Thoracic aorta (tissue), 2 donors: ENCODE data around the gene UVRAG. TPM values are rescaled to one million over a fixed set of nuclear protein-coding genes. Genes with fewer than 3 reads are reported as not detected.

Experiments
- ATAC-seq: fragments of 150-250 bp; one replicate; pipeline ENCODE4 v1.8.0; 2017; ENCODE audit warnings: low read depth; ENCODE audit not compliant: insufficient number of reproducible peaks, low FRiP score
- DNase-seq: peaks from one replicate; pipeline ENCODE4 v3.0.0-alpha.2; 2020; ENCODE audit warnings: low spot score
- H3K27ac ChIP-seq, 2 donors: fragments of 200-600 bp; sonication (generic); 1 replicate in 1 of 2; 2 replicates in 1 of 2; pipeline ENCODE4 v1.5.1; 2016; ENCODE audit warnings: mild to moderate bottlenecking in 2 of 2, moderate library complexity in 2 of 2
- H3K27me3 ChIP-seq: fragments of 200-600 bp; sonication (generic); replicated peaks from 2 replicates; pipeline ENCODE4 v1.6.0; 2016; ENCODE audit warnings: mild to moderate bottlenecking; ENCODE audit not compliant: insufficient read depth
- H3K36me3 ChIP-seq: fragments of 200-600 bp; sonication (generic); one replicate; pipeline ENCODE4 v1.5.1; 2016
- H3K4me1 ChIP-seq, 2 donors: fragments of 200-600 bp; sonication (generic); 1 replicate in 1 of 2; 2 replicates in 1 of 2; pipeline versions ENCODE4 v1.5.1 to v1.6.0; 2016; ENCODE audit warnings: low read depth in 2 of 2, mild to moderate bottlenecking in 1 of 2; ENCODE audit not compliant: control insufficient read depth in 1 of 2
- H3K4me3 ChIP-seq: fragments of 200-600 bp; sonication (generic); 2 replicates; pipeline ENCODE4 v1.5.1; 2016; ENCODE audit warnings: mild to moderate bottlenecking
- H3K9me3 ChIP-seq: fragments of 200-600 bp; sonication (generic); 2 replicates; pipeline ENCODE4 v1.5.1; 2016
- CTCF ChIP-seq: fragments of 200-600 bp; sonication (generic); IDR thresholded peaks from one replicate; pipeline ENCODE4 v1.5.1; 2019; ENCODE audit warnings: antibody characterized with exemption
- total RNA-seq, 2 donors: library from RNA; depleted of rRNA; stranded (reverse); fragments of >200 nt; gene quantifications; one replicate each; pipeline versions ENCODE4 v1.1.0 to v1.2.3, GENCODE V29; 2016

The UVRAG gene
- total RNA-seq, 2 donors from 2014 or later = 20.4 to 27.7 TPM

- TF ChIP-seq CTCF = no peak
- no peak for DNase-seq
- no peaks in the 10 kb centered on the region for H3K36me3 ChIP-seq
- H3K4me1 ChIP-seq = peaks cover 5 to 19% of the 10 kb centered on the region in 2 donors
- no peaks in the 10 kb centered on the region for H3K27me3 ChIP-seq
- H3K27ac ChIP-seq = no peak overlapping the region
- H3K9me3 ChIP-seq = no peaks in the 10 kb centered on the region
- ATAC-seq = no peak
- H3K4me3 ChIP-seq = no peak overlapping the region
Measured at GRCh38 chr11:76035020-76035419, 220.0 kb downstream of the UVRAG start.

GRCh38 chr11:76038608-76039007 is 223.6 kb downstream of the UVRAG start:
- no peaks in the 10 kb centered on the region for H3K36me3 ChIP-seq
- no peaks in the 10 kb centered on the region for H3K27me3 ChIP-seq
- TF ChIP-seq CTCF = no peak
- peaks cover 5 to 6% of the 10 kb centered on the region in 2 donors for H3K4me1 ChIP-seq
- no peak for ATAC-seq
- no peak overlapping the region for H3K27ac ChIP-seq
- H3K9me3 ChIP-seq = no peaks in the 10 kb centered on the region
- DNase-seq = no peak
- no peak overlapping the region for H3K4me3 ChIP-seq

- no peak for ATAC-seq
- TF ChIP-seq CTCF = no peak
- Histone ChIP-seq H3K27ac (no peak overlapping the region), H3K36me3 (no peaks in the 10 kb centered on the region), H3K4me1 (peaks cover 0 to 16% of the 10 kb centered on the region in 2 donors), H3K9me3 (no peaks in the 10 kb centered on the region), H3K4me3 (no peak overlapping the region), H3K27me3 (no peaks in the 10 kb centered on the region)
- no peak for DNase-seq
Measured at GRCh38 chr11:76041208-76041607, 226.2 kb downstream of the UVRAG start.

GRCh38 chr11:76044750-76045320 is 229.8 kb downstream of the UVRAG start:
- no peak for ATAC-seq

GRCh38 chr11:76047231-76047630 is 232.2 kb downstream of the UVRAG start:
- Histone ChIP-seq H3K27ac (no peak overlapping the region), H3K4me1 (peaks cover 0 to 23% of the 10 kb centered on the region in 2 donors), H3K36me3 (no peaks in the 10 kb centered on the region), H3K27me3 (no peaks in the 10 kb centered on the region), H3K4me3 (no peak overlapping the region), H3K9me3 (no peaks in the 10 kb centered on the region)
- DNase-seq (no peak), ATAC-seq (no peak)
- no peak for TF ChIP-seq CTCF

More at GRCh38 chr11:76044750-76045320, 229.8 kb downstream of the UVRAG start:
- no peak for DNase-seq
- H3K27ac ChIP-seq = peak overlapping the region in 1 of 2 donors; percentile 50
- no peaks in the 10 kb centered on the region for H3K9me3 ChIP-seq
- TF ChIP-seq CTCF = no peak
- H3K4me1 ChIP-seq = peaks cover 0 to 16% of the 10 kb centered on the region in 2 donors
- no peak overlapping the region for H3K4me3 ChIP-seq
- no peaks in the 10 kb centered on the region for H3K27me3 ChIP-seq
- H3K36me3 ChIP-seq = no peaks in the 10 kb centered on the region
